Liver (tissue), 4 donors: ENCODE results near the gene GATA2. TPM values are rescaled to one million over a fixed set of nuclear protein-coding genes. Genes with fewer than 3 reads are reported as not detected.

ENCODE experiments used
- polyA plus RNA-seq, 2 donors: library from polyadenylated mRNA; stranded (reverse) in 1 of 2; unstranded in 1 of 2; fragments of 200-250 nt in 1 of 2; fragments of >200 nt in 1 of 2; fragmentation: Nextera tagmentation in 1 of 2; extraction: Ambion mirVana in 1 of 2; gene quantifications; one replicate each; pipeline versions ENCODE4 v1.2.1 to v1.2.3, GENCODE V29; 2013 to 2015
- total RNA-seq, 2 donors: library from RNA; depleted of rRNA; stranded (reverse); fragments of >200 nt; gene quantifications; one replicate each; pipeline ENCODE4 v1.2.3, GENCODE V29; 2014
- donor health status: healthy.
- donor health status: healthy.
- donor health status: healthy.

The GATA2 gene
- total and polyA plus RNA-seq, 4 donors, result 0.25 to 2.8 (median 0.54) TPM

Other genes with a start within 250 kb of the GATA2 start
- gene DNAJB8, start 26.3 kb downstream of the GATA2 start, total RNA-seq, result not detected
- not detected for gene DNAJB8, start 26.3 kb downstream of the GATA2 start, polyA plus RNA-seq
- 100 to 1,000 TPM; 252 to 407 TPM for gene RPN1, start 157.6 kb upstream of the GATA2 start, total RNA-seq
- gene RPN1, start 157.6 kb upstream of the GATA2 start, polyA plus RNA-seq, result 100 to 1,000 TPM; 132 to 247 TPM
- 10 to 100 TPM; 34.6 to 39.1 TPM for gene RAB7A, start 233.0 kb upstream of the GATA2 start, total RNA-seq
- 10 to 100 TPM; 87.7 to 90.6 TPM for gene RAB7A, start 233.0 kb upstream of the GATA2 start, polyA plus RNA-seq